ENCODE data around the gene SLC2A3. TPM values are rescaled to one million over a fixed set of nuclear protein-coding genes. Genes with fewer than 3 reads are reported as not detected.
"Not testable (repeated sequence)": the region's sequence is repeated elsewhere in the genome, so short reads cannot be mapped to it uniquely, and the experiment has no call there.

SLC2A3 gene
- total RNA-seq, 2 donors from 2014 or later, result 8.9 to 11.8 TPM

GRCh38 chr12:7954877-7955276 is 18.9 kb upstream of the SLC2A3 start:
- intact Hi-C loops (cut with DNase I, micrococcal nuclease); DNase-seq; ATAC-seq: not testable (repeated sequence)

DNA sequence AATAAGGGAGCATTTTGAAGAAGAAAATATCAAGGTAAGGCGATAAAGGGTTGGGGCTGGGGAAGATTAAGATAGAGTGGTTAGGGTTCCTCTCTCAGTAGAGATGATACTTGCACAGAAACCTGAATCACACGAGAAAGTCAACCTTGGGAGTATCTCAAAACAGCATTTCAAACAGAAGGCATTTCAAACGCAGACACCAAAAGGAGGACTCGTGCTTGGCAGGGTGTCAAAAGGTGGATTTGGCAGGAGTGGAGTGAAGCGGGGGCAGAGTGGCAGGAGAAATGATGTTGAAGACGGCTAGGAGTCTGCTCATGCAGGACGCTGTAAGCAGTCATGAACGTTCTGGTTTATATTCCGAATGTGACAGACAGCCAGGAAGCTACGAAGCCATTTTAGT is 18.4 kb upstream of the SLC2A3 start:
- ATAC-seq; DNase-seq; intact Hi-C loops (cut with DNase I, micrococcal nuclease): not testable (repeated sequence)

GRCh38 chr12:7953912-7954311 is 17.9 kb upstream of the SLC2A3 start:
- ATAC-seq; intact Hi-C loops (cut with DNase I, micrococcal nuclease); DNase-seq: not testable (repeated sequence)

- no peak for ATAC-seq
- intact Hi-C loops (cut with DNase I, micrococcal nuclease), result no loop called here
- no peak for DNase-seq
These were observed 15.7 kb upstream of the SLC2A3 start for GRCh38 chr12:7951671-7952070.

DNA sequence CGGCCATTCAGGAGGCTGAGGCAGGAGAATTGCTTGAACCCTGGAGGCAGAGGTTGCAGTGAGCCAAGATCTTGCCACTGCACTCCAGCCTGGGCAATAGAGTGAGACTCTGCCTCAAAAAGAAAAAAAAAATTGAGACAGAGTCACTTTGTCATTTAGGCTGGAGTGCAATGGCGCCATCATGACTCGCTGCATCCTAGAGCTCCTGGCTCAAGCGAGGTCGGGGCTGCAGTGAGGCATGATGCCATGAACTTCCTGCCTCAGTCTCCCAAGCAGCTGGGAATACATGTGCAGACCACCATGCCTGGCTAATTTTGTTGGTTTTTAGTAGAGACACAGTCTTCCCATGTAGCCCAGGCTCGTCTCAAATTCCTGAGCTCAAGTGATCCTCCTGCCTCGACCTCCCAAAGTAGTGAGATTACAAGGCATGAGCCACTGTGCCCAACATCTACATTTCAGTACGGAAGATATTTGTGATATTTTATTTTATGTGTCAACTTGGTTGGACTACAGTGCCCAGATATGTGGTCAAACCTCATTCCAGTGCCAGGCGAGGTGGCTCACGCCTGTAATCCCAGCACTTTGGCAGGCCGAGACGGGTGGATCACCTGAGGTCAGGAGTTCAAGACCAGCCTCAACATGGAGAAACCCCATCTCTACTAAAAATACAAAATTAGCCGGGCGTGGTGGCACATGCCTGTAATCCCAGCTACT is 14.4 kb upstream of the SLC2A3 start:
- ATAC-seq; DNase-seq; intact Hi-C loops (cut with DNase I, micrococcal nuclease): not testable (repeated sequence)

DNA sequence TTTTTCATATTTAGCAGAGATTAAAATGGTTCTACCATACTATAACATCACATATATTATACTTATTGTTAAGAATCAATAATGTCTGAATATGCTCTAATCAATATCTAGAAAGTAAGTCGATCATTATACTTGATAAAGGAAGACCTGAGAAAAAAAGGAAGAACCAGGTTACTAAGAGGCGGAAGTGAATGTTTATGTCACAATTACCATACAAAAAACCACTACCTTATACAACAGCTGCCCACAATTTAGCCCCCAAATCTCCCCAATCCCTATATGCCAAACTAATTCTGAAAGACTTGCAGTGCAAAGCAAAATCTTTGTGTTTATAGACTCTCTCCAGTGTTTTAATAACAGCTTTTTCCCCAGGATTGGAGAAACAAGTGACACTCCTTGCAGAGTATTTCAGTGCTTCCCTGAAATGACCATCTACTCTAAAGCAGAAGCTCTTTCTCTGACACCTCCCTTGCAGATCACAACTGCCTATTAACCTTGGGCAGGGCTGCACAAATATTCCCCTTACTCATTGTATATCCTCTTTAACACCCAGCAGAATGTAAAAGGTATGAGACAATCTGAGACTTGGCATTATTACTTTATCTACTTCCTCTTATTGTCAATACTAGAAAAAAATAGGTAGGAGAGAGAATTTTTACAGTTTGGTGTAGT is 12.7 kb upstream of the SLC2A3 start:
- ATAC-seq (no peak), DNase-seq (no peak)
- intact Hi-C loops (cut with DNase I, micrococcal nuclease), result no loop called here

DNA sequence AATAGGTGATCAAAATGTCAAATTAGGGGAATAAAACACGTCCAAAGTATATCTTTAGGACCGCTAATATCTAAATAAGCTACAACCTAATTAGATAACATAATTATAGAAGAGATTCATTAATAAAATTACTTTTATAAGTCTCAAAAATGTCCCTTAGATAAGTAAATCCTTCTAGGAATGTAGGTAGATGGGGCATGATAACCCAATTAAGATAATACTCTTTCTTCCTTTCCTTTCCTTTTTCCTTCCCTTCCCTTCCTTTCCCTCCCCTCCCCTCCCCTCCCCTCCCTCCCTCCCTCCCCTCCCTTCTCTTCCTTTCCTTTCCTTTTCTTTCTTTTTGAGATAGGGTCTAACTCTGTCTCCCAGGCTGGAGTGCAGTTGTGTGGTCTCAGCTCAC is 11.0 kb upstream of the SLC2A3 start:
- no peak for ATAC-seq
- intact Hi-C loops (cut with DNase I, micrococcal nuclease), result no loop called here
- DNase-seq, result no peak

DNA sequence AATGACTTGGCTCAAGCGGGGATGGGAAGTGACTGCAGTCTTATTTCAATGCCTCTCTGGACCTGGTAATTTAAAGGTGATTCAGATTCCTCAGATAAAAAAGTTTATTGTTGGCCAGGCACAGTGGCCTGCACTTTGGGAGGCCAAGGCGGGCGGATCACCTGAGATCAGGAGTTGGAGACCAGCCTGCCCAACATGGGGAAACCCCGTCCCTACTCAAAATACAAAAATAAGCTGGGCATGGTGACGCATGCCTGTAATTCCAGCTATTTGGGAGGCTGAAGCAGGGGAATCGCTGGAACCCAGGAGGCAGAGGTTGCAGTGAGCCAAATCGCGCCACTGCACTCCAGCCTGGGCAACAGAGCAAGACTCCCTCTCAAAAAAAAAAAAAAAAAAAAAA is 8.8 kb upstream of the SLC2A3 start:
- intact Hi-C loops (cut with DNase I, micrococcal nuclease); DNase-seq; ATAC-seq: not testable (repeated sequence)

DNA sequence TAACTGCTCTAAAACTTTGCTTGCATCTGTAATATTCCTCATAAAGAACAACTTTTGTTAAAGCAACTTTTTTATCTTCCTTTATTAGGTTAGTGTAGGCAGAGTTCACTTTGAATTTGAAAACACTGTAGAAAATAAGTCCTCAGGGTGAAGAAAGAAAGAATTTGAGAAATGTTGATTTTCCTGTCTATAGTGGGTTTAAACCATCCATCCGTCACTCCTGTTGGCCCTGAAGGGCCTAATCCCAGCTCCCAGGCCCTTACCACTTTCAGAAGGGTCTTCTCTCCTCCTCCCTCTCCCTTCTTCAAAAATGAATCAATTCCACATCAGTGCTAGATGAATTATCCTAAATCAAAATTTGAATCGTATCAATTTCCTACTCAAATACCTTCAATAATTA is 4.9 kb upstream of the SLC2A3 start:
- no peak for DNase-seq
- no peak for ATAC-seq
- intact Hi-C loops (cut with DNase I, micrococcal nuclease), result no loop called here

GRCh38 chr12:7937833-7938506 is 2.0 kb upstream of the SLC2A3 start:
- DNase-seq (no peak), ATAC-seq (no peak)

GRCh38 chr12:7934889-7935492 is 996 bp downstream of the SLC2A3 start:
- ATAC-seq, result no peak
- peak in 1 of 2 donors; percentile 10 for DNase-seq
- intact Hi-C loops (cut with DNase I, micrococcal nuclease), result loop anchor here (5.0 to 10.0 kb wide), 2 partner anchors 57 to 60 kb away; no protein-coding TSS in a partner anchor

More at GRCh38 chr12:7937833-7938506, 2.0 kb upstream of the SLC2A3 start:
- intact Hi-C loops (cut with DNase I, micrococcal nuclease), result loop anchor here in 1 of 2 donors (10.0 kb wide), 1 partner anchor 57 kb away; no protein-coding TSS in a partner anchor

GRCh38 chr12:7934091-7934888 is 1.7 kb downstream of the SLC2A3 start:
- ATAC-seq (no peak), DNase-seq (peak in 1 of 2 donors; percentile 14)

GRCh38 chr12:7933255-7933726 is 2.7 kb downstream of the SLC2A3 start:
- peak; percentile 72 for ATAC-seq
- intact Hi-C loops (cut with DNase I, micrococcal nuclease), result loop anchor here (5.0 to 10.0 kb wide), 2 partner anchors 59 to 62 kb away; no protein-coding TSS in a partner anchor
- DNase-seq, result peak; percentile 55 to 65

More at GRCh38 chr12:7934091-7934888, 1.7 kb downstream of the SLC2A3 start:
- intact Hi-C loops (cut with DNase I, micrococcal nuclease), result loop anchor here (5.0 to 10.0 kb wide), 2 partner anchors 58 to 61 kb away; no protein-coding TSS in a partner anchor

DNA sequence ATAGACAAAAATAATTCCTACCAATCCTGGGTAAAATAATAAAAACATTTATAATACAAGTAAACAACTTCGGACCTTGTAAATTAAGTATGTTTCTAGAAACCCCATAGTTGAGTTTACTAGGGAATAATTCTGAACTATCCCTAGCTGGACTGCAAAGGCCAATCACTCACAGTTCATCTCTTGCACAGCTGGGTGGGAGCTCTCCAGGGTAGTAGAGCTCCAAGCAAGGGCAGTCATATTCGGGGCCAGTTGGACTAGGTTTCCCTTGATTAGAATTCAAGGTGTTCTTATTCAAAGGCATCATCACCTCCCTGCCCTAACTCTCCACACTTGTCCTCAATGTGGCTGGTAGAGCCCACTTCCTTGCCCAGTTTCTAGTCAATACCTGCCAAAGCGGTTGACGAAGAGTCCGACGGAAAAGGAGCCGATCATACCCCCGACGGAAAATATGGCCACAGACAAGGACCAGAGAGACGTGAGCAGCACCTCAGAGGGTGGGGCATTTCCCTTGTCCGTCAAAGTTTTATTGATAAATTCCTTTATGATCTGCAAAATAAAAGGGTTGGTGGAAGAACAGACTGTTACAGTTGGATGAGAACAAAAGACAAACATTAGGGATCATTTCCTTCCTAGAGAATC is 3.3 kb downstream of the SLC2A3 start:
- intact Hi-C loops (cut with DNase I, micrococcal nuclease), result loop anchor here (5.0 to 10.0 kb wide), 2 partner anchors 60 to 62 kb away; no protein-coding TSS in a partner anchor
- DNase-seq, ATAC-seq: not testable (repeated sequence)

- DNase-seq (no peak), ATAC-seq (peak; percentile 39)
- intact Hi-C loops (cut with DNase I, micrococcal nuclease), result no loop called here
These were observed 6.7 kb downstream of the SLC2A3 start for GRCh38 chr12:7929083-7929792.

DNA sequence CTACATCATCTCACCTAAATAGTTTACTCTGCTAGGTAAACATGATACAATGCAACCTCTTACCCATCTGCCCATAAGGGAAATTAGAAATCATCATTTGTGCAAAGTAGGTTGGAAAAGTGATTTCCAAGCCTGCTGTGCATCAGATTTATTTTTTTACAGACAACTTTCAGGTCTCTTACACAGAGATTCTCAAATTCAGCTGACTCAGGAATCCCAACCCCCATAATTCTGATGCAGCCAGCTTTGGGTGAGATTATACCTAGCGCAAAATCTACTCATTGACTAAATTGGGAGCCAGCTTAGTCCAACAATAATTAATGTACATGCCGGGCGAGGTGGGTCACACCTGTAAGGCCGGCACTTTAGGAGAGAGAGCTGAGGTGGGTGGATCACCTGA is 8.5 kb downstream of the SLC2A3 start:
- intact Hi-C loops (cut with DNase I, micrococcal nuclease), result no loop called here
- ATAC-seq (no peak), DNase-seq (no peak)
